Astrocyte of the spinal cord (primary cell): ENCODE data around the gene NUMBL.

Experiments
- DNase-seq: peaks from one replicate; pipeline ENCODE4 v3.0.0; 2011; ENCODE audit warnings: low read depth, low spot score
- H3K4me3 ChIP-seq: 2 replicates; pipeline ENCODE4 v1.5.1; 2011; ENCODE audit warnings: low read depth, mild to moderate bottlenecking, low read length, moderate library complexity
- CTCF ChIP-seq: IDR thresholded peaks from 2 replicates; pipeline ENCODE4 v1.5.1; 2012; ENCODE audit warnings: low read depth, mild to moderate bottlenecking, low read length, inconsistent platforms
- in situ Hi-C: cut with HindIII; loops from 2 replicates; pipeline ENCODE4 v1.10.0; 2017; ENCODE audit warnings: low sequenced_read_pairs

NUMBL gene

GRCh38 chr19:40690693-40691420, 406 bp upstream of the NUMBL start:
- H3K4me3 ChIP-seq = peak overlapping the region; percentile 95
- TF ChIP-seq CTCF = no peak
- in situ Hi-C loops = no loop called here
- peak; percentile 97 for DNase-seq

- no peak for DNase-seq
- in situ Hi-C loops = no loop called here
- H3K4me3 ChIP-seq = peak overlapping the region; percentile 95
- no peak for TF ChIP-seq CTCF
These were observed 957 bp downstream of the NUMBL start for GRCh38 chr19:40689339-40690049.

- in situ Hi-C loops = no loop called here
- no peak for TF ChIP-seq CTCF
- no peak for DNase-seq
- H3K4me3 ChIP-seq = peak overlapping the region; percentile 95
These were observed 1.5 kb downstream of the NUMBL start for GRCh38 chr19:40688987-40689338.

- peak overlapping the region; percentile 95 for H3K4me3 ChIP-seq
- no peak for TF ChIP-seq CTCF
- in situ Hi-C loops = no loop called here
- DNase-seq = no peak
These were observed 2.1 kb downstream of the NUMBL start for GRCh38 chr19:40688309-40688708.

GRCh38 chr19:40687525-40688016, 2.9 kb downstream of the NUMBL start:
- TF ChIP-seq CTCF = no peak
- peak; percentile 26 for DNase-seq
- in situ Hi-C loops = no loop called here
- no peak overlapping the region for H3K4me3 ChIP-seq

GRCh38 chr19:40686882-40687524, 3.4 kb downstream of the NUMBL start:
- H3K4me3 ChIP-seq = no peak overlapping the region
- no peak for DNase-seq
- in situ Hi-C loops = no loop called here
- TF ChIP-seq CTCF = no peak
